ENCODE results near the gene PLAU.
"Not testable (repeated sequence)": the region's sequence is repeated elsewhere in the genome, so short reads cannot be mapped to it uniquely, and the experiment has no call there.

Gene PLAU

GRCh38 chr10:73954737-73955136 is 43.8 kb downstream of the PLAU start:
- TF ChIP-seq CTCF (IDR thresholded peaks at IDR 0.05; ENCODE audit: control insufficient read depth, insufficient read depth, low read depth, low read length, missing control alignments): no peak

GRCh38 chr10:73955719-73956118 is 44.8 kb downstream of the PLAU start:
- no peak overlapping the region for H3K4me3 ChIP-seq (ENCODE audit: control insufficient read depth, low read depth, low read length)
- TF ChIP-seq CTCF (IDR thresholded peaks at IDR 0.05; ENCODE audit: control insufficient read depth, insufficient read depth, low read depth, low read length, missing control alignments): no peak
- no peak for DNase-seq (ENCODE audit: low read depth)

More at GRCh38 chr10:73954737-73955136, 43.8 kb downstream of the PLAU start:
- H3K4me3 ChIP-seq (ENCODE audit: control insufficient read depth, low read depth, low read length): no peak overlapping the region
- DNase-seq (ENCODE audit: low read depth): no peak

- H3K4me3 ChIP-seq (ENCODE audit: control insufficient read depth, low read depth, low read length): no peak overlapping the region
- no peak for DNase-seq (ENCODE audit: low read depth)
These were observed 45.8 kb downstream of the PLAU start for GRCh38 chr10:73956476-73957359.

GRCh38 chr10:73959484-73960243 is 48.7 kb downstream of the PLAU start:
- peak; percentile 45 for DNase-seq (ENCODE audit: low read depth)
- no peak overlapping the region for H3K4me3 ChIP-seq (ENCODE audit: control insufficient read depth, low read depth, low read length)
- no peak for TF ChIP-seq CTCF (IDR thresholded peaks at IDR 0.05; ENCODE audit: control insufficient read depth, insufficient read depth, low read depth, low read length, missing control alignments)

More at GRCh38 chr10:73956476-73957359, 45.8 kb downstream of the PLAU start:
- TF ChIP-seq CTCF (IDR thresholded peaks at IDR 0.05; ENCODE audit: control insufficient read depth, insufficient read depth, low read depth, low read length, missing control alignments): no peak

GRCh38 chr10:73962386-73962785 is 51.5 kb downstream of the PLAU start:
- no peak for DNase-seq (ENCODE audit: low read depth)
- no peak for TF ChIP-seq CTCF (IDR thresholded peaks at IDR 0.05; ENCODE audit: control insufficient read depth, insufficient read depth, low read depth, low read length, missing control alignments)
- H3K4me3 ChIP-seq (ENCODE audit: control insufficient read depth, low read depth, low read length): no peak overlapping the region

- not testable (repeated sequence) for DNase-seq (ENCODE audit: low read depth); H3K4me3 ChIP-seq (ENCODE audit: control insufficient read depth, low read depth, low read length)
These were observed 52.6 kb downstream of the PLAU start for GRCh38 chr10:73963533-73963932.

GRCh38 chr10:73964743-73965142 is 53.8 kb downstream of the PLAU start:
- no peak overlapping the region for H3K4me3 ChIP-seq (ENCODE audit: control insufficient read depth, low read depth, low read length)
- DNase-seq (ENCODE audit: low read depth): no peak
- TF ChIP-seq CTCF (IDR thresholded peaks at IDR 0.05; ENCODE audit: control insufficient read depth, insufficient read depth, low read depth, low read length, missing control alignments): no peak

- not testable (repeated sequence) for DNase-seq (ENCODE audit: low read depth); H3K4me3 ChIP-seq (ENCODE audit: control insufficient read depth, low read depth, low read length)
These were observed 54.4 kb downstream of the PLAU start for GRCh38 chr10:73965267-73965889.

All from AG09309 (cell line).